Vagina (tissue), 2 donors: ENCODE results near the gene NOTCH3. TPM values are rescaled to one million over a fixed set of nuclear protein-coding genes. Genes with fewer than 3 reads are reported as not detected.

ENCODE experiments used
- DNase-seq, 2 donors: peaks; one replicate each; pipeline ENCODE4 v3.0.0-alpha.2; 2017; ENCODE audit errors: extremely low spot score in 2 of 2
- H3K27ac ChIP-seq: fragments of 200-600 bp; sonication (generic); one replicate; pipeline ENCODE4 v1.5.1; 2019
- H3K27me3 ChIP-seq: fragments of 200-600 bp; sonication (generic); one replicate; pipeline ENCODE4 v1.5.1; 2019
- H3K36me3 ChIP-seq, 2 donors: fragments of 200-600 bp; sonication (generic); one replicate each; pipeline ENCODE4 v1.5.1; 2017 to 2019
- H3K4me1 ChIP-seq: fragments of 200-600 bp; sonication (generic); one replicate; pipeline ENCODE4 v1.5.1; 2019
- H3K4me3 ChIP-seq, 2 donors: fragments of 200-600 bp; sonication (generic); 1 replicate in 1 of 2; 2 replicates in 1 of 2; pipeline ENCODE4 v1.5.1; 2016 to 2019
- H3K9me3 ChIP-seq: fragments of 200-600 bp; sonication (generic); one replicate; pipeline ENCODE4 v1.5.1; 2019
- POLR2A ChIP-seq, 2 donors: fragments of 450-650 bp; IDR thresholded peaks; one replicate each; pipeline ENCODE4 v1.6.1; 2017; ENCODE audit warnings: antibody characterized with exemption in 2 of 2, mild to moderate bottlenecking in 2 of 2, moderate library complexity in 2 of 2
- POLR2AphosphoS5 ChIP-seq, 2 donors: sonication (generic); formaldehyde crosslinking; IDR thresholded peaks; one replicate each; pipeline ENCODE4 v1.9.0; 2017; ENCODE audit warnings: antibody characterized with exemption in 2 of 2, mild to moderate bottlenecking in 2 of 2, low read depth in 1 of 2; ENCODE audit not compliant: insufficient read depth in 1 of 2
- intact Hi-C: fragments of 100-400 bp; cut with DNase I; formaldehyde crosslinking; loops from one replicate; pipeline ENCODE4 v1.15.1; 2023
- total RNA-seq: library from RNA; depleted of rRNA; stranded (reverse); fragments of >200 nt; gene quantifications from one replicate; pipeline ENCODE4 v1.2.3, GENCODE V29; 2016
- TF ChIP-seq, protein P1 (sequence below), 3 experiments: fragments of 450-650 bp in 2 of 3; fragments of 200-600 bp in 1 of 3; sonication (generic) in 1 of 3; IDR thresholded peaks; one replicate each; pipeline ENCODE4 v1.5.1; 2017 to 2019; ENCODE audit warnings: antibody characterized with exemption in 3 of 3, mild to moderate bottlenecking in 2 of 3, moderate library complexity in 2 of 3

The NOTCH3 gene
- total RNA-seq, 1 donor from 2014 or later: 76.6 TPM

DNA sequence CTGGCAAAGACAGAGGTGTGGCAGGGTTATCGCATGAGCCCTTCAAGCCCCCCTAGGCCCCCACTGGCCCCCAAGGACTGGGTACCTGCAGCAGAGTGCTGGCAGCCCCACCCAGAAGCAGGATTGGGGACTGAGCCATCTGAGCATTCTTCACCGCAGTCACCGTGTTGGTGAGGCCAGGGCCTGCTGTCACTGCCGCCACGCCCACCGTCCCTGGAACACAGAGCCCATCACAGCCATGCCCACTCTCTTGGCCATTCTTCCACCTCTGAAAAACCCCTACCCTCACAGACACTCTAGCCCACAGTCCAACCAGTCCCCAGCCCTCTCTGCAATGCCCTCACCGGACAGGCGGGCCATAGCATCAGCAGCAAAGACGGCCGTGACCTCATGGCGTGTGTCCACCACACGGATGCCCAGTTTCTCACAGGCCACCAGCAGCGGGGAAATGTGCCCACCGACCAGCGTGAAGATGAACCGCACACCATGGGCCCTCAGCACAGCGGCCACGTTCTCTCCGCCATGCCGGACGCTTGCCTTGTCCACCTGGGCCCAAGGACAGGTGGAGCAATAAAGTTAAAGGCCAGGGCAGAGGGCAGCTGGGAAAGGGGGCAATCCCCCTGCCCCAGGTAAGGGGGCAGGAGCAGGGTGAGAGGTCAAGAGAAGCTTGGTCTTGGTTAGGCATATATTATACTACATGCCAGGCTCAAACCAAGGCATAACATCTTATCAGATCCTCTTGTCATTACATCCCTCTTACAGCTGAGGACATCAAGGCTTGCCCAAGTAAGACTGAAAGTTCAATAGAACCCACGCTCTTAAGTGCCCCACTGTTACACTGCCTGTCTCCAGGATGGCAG, 77.5 kb downstream of the NOTCH3 start:
- peaks cover 0 to 38% of the 10 kb centered on the region in 2 donors for H3K36me3 ChIP-seq
- H3K4me3 ChIP-seq: no peak overlapping the region
- no peak for DNase-seq
- TF ChIP-seq, protein P1, sequence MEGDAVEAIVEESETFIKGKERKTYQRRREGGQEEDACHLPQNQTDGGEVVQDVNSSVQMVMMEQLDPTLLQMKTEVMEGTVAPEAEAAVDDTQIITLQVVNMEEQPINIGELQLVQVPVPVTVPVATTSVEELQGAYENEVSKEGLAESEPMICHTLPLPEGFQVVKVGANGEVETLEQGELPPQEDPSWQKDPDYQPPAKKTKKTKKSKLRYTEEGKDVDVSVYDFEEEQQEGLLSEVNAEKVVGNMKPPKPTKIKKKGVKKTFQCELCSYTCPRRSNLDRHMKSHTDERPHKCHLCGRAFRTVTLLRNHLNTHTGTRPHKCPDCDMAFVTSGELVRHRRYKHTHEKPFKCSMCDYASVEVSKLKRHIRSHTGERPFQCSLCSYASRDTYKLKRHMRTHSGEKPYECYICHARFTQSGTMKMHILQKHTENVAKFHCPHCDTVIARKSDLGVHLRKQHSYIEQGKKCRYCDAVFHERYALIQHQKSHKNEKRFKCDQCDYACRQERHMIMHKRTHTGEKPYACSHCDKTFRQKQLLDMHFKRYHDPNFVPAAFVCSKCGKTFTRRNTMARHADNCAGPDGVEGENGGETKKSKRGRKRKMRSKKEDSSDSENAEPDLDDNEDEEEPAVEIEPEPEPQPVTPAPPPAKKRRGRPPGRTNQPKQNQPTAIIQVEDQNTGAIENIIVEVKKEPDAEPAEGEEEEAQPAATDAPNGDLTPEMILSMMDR (IDR thresholded peaks at IDR 0.05): no peak
- TF ChIP-seq POLR2A (IDR thresholded peaks at IDR 0.05) (no peak), POLR2AphosphoS5 (IDR thresholded peaks at IDR 0.05; ENCODE audit: insufficient read depth in 1 of 2, low read depth in 1 of 2) (no peak)
- H3K9me3 ChIP-seq: no peaks in the 10 kb centered on the region
- peaks cover 25% of the 10 kb centered on the region for H3K4me1 ChIP-seq
- H3K27ac ChIP-seq: no peak overlapping the region
- intact Hi-C loops: no loop called here
- H3K27me3 ChIP-seq: no peaks in the 10 kb centered on the region

DNA sequence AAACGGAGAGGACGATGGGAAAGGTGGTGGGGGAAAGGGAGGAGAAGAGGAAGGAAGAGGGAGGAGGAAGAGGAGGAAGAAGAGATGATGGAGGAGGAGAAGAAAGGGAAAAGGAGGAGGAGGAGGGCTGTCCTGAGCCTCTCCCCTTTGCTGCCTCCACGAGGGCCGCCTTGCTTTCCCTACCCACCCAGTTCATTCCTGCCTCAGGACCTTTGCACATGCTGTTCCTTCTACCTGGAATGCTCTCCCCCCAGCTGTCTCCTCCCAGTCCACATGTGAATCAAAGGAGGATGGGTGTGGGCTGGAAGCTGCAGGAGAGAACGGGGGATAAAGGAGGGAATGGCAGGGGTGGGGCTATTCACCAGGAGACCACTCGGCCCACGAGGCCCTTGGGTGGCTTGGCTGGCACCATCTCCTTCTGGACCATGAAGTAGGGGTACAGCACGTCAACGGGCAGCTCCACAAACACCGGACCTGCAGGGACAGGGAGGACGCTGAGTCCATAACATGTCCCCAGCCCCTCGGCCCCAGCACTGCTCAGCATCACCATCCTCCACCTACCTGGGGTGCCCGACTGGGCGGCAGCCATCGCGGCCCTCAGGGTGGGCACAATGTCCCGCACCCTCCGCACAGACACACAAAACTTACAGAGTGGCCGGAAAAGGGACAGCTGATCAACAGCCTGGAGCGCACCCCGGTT, 78.3 kb downstream of the NOTCH3 start:
- Histone ChIP-seq H3K27me3 (no peaks in the 10 kb centered on the region), H3K9me3 (no peaks in the 10 kb centered on the region), H3K36me3 (peaks cover 0 to 46% of the 10 kb centered on the region in 2 donors), H3K27ac (no peak overlapping the region), H3K4me3 (no peak overlapping the region), H3K4me1 (peaks cover 25% of the 10 kb centered on the region)
- intact Hi-C loops: no loop called here
- no peak for TF ChIP-seq POLR2AphosphoS5 (IDR thresholded peaks at IDR 0.05; ENCODE audit: insufficient read depth in 1 of 2, low read depth in 1 of 2)
- TF ChIP-seq, protein P1 (IDR thresholded peaks at IDR 0.05): no peak
- TF ChIP-seq POLR2A (IDR thresholded peaks at IDR 0.05): no peak
- DNase-seq: no peak

DNA sequence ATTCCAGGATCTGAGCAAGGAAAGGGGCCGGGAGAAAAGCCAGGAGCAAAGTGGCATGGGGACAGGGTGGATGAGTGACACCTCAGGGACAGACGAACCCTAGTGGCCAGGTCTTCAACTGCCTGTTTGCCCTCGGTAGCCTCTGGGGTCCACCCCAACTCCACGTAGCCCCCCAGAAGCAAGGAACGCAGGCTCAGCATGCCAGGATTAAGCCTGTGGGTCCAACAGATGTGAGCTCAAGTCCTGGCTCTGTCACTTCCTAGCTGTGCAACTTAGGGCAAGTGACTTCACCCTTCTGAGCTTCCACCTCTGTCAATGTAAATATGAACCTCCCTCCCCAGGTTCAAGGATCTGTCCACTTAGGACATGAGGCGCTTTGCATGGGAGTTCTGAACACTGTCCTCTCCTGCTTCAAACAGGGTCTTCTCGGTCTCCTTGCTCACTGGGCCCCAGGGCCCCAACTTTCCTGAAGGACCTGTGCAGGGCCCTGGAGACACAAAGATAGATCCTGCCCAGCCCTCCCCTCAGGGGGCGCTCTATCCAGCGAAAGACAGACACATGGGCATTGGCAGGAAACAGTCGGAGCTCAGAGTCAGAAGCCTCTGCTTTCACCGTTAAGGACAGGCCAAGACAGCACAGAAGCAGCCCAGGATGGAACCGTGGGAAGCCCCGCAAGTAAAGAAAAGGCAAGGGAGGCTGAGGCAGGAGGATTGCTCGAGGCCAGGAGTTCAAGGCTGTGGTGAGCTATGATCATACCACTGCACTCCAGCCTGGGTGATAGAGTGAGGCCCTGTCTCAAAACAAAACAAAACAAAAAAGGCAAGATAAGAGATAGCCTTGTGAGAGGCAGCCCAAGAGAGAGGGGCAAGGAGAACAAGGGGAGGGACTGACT, 80.4 kb downstream of the NOTCH3 start:
- Histone ChIP-seq H3K9me3 (no peaks in the 10 kb centered on the region), H3K4me3 (no peak overlapping the region), H3K36me3 (peaks cover 0 to 67% of the 10 kb centered on the region in 2 donors), H3K4me1 (peaks cover 26% of the 10 kb centered on the region), H3K27ac (no peak overlapping the region), H3K27me3 (no peaks in the 10 kb centered on the region)
- intact Hi-C loops: no loop called here
- DNase-seq: no peak
- TF ChIP-seq POLR2AphosphoS5 (IDR thresholded peaks at IDR 0.05; ENCODE audit: insufficient read depth in 1 of 2, low read depth in 1 of 2) (no peak), POLR2A (IDR thresholded peaks at IDR 0.05) (no peak)
- TF ChIP-seq, protein P1 (IDR thresholded peaks at IDR 0.05): no peak

DNA sequence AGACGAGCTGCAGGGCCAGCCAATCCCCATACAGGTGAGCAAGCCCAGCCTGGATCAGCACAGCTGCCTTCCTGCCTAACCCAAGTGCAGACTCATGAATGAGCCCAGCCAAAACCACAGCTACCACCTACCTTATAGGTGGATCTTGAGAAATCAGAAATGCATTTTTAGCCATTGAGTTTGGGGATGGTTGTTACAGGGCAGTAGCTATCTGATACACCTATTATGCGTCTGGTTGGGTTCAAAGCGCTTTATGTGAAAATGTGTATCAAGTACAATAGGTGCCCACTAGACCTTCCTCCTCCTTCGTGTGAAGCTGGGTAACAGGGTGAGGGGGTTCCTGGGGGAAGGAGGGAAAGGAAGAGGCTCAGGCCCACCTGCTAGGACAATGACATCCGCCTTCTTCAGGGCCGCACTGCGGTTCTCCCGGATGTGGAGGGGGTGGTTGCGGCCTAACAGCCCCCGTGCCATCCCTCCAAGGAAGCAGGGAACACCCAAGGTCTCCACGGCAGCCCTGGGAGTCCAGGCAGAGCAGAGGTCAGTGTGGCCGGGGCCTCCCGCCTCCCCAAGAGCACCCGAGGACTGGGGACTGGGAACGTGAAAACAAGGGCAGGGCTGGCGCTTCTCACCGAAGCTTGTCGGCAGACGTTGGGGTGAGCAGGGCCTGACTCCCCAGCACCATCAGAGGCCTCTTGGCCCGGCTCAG, 81.9 kb downstream of the NOTCH3 start:
- Histone ChIP-seq H3K4me3 (no peak overlapping the region), H3K36me3 (peaks cover 0 to 73% of the 10 kb centered on the region in 2 donors), H3K4me1 (peaks cover 14% of the 10 kb centered on the region), H3K27ac (no peak overlapping the region), H3K27me3 (no peaks in the 10 kb centered on the region), H3K9me3 (no peaks in the 10 kb centered on the region)
- TF ChIP-seq, protein P1 (IDR thresholded peaks at IDR 0.05): no peak
- TF ChIP-seq POLR2AphosphoS5 (IDR thresholded peaks at IDR 0.05; ENCODE audit: insufficient read depth in 1 of 2, low read depth in 1 of 2): no peak
- TF ChIP-seq POLR2A (IDR thresholded peaks at IDR 0.05): no peak
- no peak for DNase-seq
- intact Hi-C loops: no loop called here
